Measurements from ENCODE around the gene PDCD11. TPM values are rescaled to one million over a fixed set of nuclear protein-coding genes. Genes with fewer than 3 reads are reported as not detected.

PDCD11 gene
- total RNA-seq, 1 donor from 2014 or later = 11.2 TPM

DNA sequence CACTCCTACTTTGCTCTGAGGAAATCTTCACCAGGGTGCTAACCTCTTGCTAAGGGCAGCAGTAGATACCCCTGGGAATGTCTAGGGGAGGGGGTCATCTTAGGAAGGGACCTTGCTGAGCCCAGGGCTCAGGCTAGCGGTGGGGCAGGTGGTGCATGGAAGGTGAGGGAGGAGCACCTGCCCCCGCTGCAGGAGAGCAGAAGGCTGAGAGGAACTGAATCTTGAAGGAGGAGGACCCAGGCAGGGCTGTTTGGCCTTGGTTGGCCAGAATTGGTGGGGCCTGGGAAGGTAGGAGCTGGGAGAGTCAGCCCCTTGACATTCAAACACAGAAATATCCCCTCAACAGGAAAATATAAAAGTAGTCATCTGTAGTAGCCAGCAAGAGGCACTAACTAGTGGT is 75.6 kb downstream of the PDCD11 start:
- H3K27ac ChIP-seq (replicated peaks) = no peak overlapping the region
- TF ChIP-seq, protein P1, sequence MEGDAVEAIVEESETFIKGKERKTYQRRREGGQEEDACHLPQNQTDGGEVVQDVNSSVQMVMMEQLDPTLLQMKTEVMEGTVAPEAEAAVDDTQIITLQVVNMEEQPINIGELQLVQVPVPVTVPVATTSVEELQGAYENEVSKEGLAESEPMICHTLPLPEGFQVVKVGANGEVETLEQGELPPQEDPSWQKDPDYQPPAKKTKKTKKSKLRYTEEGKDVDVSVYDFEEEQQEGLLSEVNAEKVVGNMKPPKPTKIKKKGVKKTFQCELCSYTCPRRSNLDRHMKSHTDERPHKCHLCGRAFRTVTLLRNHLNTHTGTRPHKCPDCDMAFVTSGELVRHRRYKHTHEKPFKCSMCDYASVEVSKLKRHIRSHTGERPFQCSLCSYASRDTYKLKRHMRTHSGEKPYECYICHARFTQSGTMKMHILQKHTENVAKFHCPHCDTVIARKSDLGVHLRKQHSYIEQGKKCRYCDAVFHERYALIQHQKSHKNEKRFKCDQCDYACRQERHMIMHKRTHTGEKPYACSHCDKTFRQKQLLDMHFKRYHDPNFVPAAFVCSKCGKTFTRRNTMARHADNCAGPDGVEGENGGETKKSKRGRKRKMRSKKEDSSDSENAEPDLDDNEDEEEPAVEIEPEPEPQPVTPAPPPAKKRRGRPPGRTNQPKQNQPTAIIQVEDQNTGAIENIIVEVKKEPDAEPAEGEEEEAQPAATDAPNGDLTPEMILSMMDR (IDR thresholded peaks at IDR 0.05; ENCODE audit: borderline replicate concordance) = no peak
- DNase-seq = no peak

GRCh38 chr10:103473261-103473671 is 76.8 kb downstream of the PDCD11 start:
- H3K27me3 ChIP-seq (ENCODE audit: low read depth) = peaks cover 18% of the 10 kb centered on the region
- intact Hi-C loops (cut with micrococcal nuclease) = no loop called here
- no peak overlapping the region for H3K4me3 ChIP-seq
- TF ChIP-seq, protein P1 (IDR thresholded peaks at IDR 0.05; ENCODE audit: borderline replicate concordance) = no peak
- no peaks in the 10 kb centered on the region for H3K9me3 ChIP-seq (replicated peaks)
- H3K4me1 ChIP-seq = no peaks in the 10 kb centered on the region
- no peaks in the 10 kb centered on the region for H3K36me3 ChIP-seq
- no peak for DNase-seq
- no peak overlapping the region for H3K27ac ChIP-seq (replicated peaks)

More for the DNA sequence above, 75.6 kb downstream of the PDCD11 start:
- no peak overlapping the region for H3K4me3 ChIP-seq
- H3K4me1 ChIP-seq = no peaks in the 10 kb centered on the region
- no peaks in the 10 kb centered on the region for H3K9me3 ChIP-seq (replicated peaks)
- H3K36me3 ChIP-seq = no peaks in the 10 kb centered on the region
- peaks cover 15% of the 10 kb centered on the region for H3K27me3 ChIP-seq (ENCODE audit: low read depth)
- intact Hi-C loops (cut with micrococcal nuclease) = no loop called here

DNA sequence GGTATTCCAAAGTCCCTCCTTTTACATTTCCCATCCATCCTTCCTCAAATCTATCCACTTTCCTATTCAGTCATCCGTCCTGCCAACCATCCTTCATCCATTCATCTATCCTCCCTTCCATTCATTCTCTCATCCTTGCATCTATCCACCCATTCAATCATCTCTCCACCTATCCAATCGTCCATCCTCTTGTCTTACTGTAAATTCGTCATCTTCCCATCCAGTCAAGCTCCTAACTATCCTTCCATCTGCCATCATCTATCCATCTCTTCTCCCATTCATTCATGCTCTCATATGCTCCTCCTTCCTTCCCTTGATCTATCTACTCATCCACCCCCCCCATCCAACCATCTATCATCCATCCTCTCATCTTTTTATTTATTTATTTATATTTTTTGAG is 77.7 kb downstream of the PDCD11 start:
- no peak for DNase-seq
- Histone ChIP-seq H3K4me1 (no peaks in the 10 kb centered on the region), H3K36me3 (no peaks in the 10 kb centered on the region), H3K9me3 (replicated peaks) (no peaks in the 10 kb centered on the region), H3K27ac (replicated peaks) (no peak overlapping the region), H3K4me3 (no peak overlapping the region), H3K27me3 (ENCODE audit: low read depth) (peaks cover 23% of the 10 kb centered on the region)
- TF ChIP-seq, protein P1 (IDR thresholded peaks at IDR 0.05; ENCODE audit: borderline replicate concordance) = no peak
- intact Hi-C loops (cut with micrococcal nuclease) = no loop called here

DNA sequence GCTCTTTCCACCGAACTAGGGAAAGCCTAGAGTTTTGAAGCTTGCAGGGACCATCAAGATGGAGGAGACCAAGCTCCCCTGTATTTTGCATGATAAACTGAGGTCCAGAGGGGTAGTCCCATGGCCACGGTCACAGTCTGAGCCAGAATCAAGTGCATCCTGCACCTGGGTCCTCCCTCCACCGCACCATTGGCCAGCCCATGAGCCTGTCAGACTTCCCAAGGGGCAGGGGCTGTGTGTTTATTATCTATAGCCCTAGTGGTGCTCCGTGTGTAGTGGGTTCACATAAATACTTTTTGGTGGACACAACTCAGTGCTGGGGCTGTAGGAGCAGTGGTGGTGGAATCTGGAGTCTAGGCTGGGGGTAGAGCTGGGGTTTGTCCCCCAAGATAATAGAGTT is 79.0 kb downstream of the PDCD11 start:
- Histone ChIP-seq H3K9me3 (replicated peaks) (no peaks in the 10 kb centered on the region), H3K36me3 (no peaks in the 10 kb centered on the region), H3K4me1 (no peaks in the 10 kb centered on the region), H3K27ac (replicated peaks) (no peak overlapping the region), H3K27me3 (ENCODE audit: low read depth) (peaks cover 23% of the 10 kb centered on the region), H3K4me3 (no peak overlapping the region)
- intact Hi-C loops (cut with micrococcal nuclease) = no loop called here
- DNase-seq = no peak
- TF ChIP-seq, protein P1 (IDR thresholded peaks at IDR 0.05; ENCODE audit: borderline replicate concordance) = no peak

- Histone ChIP-seq H3K4me3 (no peak overlapping the region), H3K4me1 (peaks cover 3% of the 10 kb centered on the region), H3K36me3 (no peaks in the 10 kb centered on the region), H3K9me3 (replicated peaks) (no peaks in the 10 kb centered on the region), H3K27ac (replicated peaks) (no peak overlapping the region), H3K27me3 (ENCODE audit: low read depth) (peaks cover 23% of the 10 kb centered on the region)
- DNase-seq = no peak
- intact Hi-C loops (cut with micrococcal nuclease) = no loop called here
- TF ChIP-seq, protein P1 (IDR thresholded peaks at IDR 0.05; ENCODE audit: borderline replicate concordance) = no peak
Measured at GRCh38 chr10:103476046-103476768, 79.8 kb downstream of the PDCD11 start.
